OCI-LY7 (cell line): ENCODE data around the gene PITX3. TPM values are rescaled to one million over a fixed set of nuclear protein-coding genes. Genes with fewer than 3 reads are reported as not detected.

Experiments used
- BruUV-seq: library from RNA; stranded (reverse); fragments of 400-500 nt; replicated peaks from 2 replicates; lab custom pipeline; 2021; lab: Mats Ljungman, UMichigan
- CTCF ChIA-PET: fragments of 300-600 bp; sonication (Branson Sonifier 250); formaldehyde crosslinking; loops from one replicate; lab custom pipeline; 2022; ENCODE audit warnings: antibody characterized with exemption; ENCODE audit not compliant: unreplicated experiment; lab: Charles Lee
- POLR2A ChIA-PET: fragments of 300-600 bp; sonication (Branson Sonifier 250); formaldehyde crosslinking; loops from one replicate; lab custom pipeline; 2022; ENCODE audit warnings: antibody characterized with exemption; lab: Charles Lee
- DNase-seq: peaks from one replicate; pipeline ENCODE4 v3.0.0-alpha.2; 2015; ENCODE audit warnings: low spot score
- H2AFZ ChIP-seq: fragments of 200-600 bp; sonication (generic), shearing (Covaris generic); 2 replicates; pipeline ENCODE4 v1.6.1; 2014; ENCODE audit warnings: mild to moderate bottlenecking, antibody characterized with exemption, low read length, moderate library complexity
- H3K27ac ChIP-seq: fragments of 200-600 bp; sonication (generic); 2 replicates; pipeline ENCODE4 v1.5.1; 2014; ENCODE audit warnings: mixed run types, low read depth, mild to moderate bottlenecking, moderate library complexity, low read length, inconsistent platforms; ENCODE audit not compliant: poor library complexity, severe bottlenecking
- H3K36me3 ChIP-seq: fragments of 200-600 bp; sonication (generic); 2 replicates; pipeline ENCODE4 v1.6.1; 2014; ENCODE audit warnings: mild to moderate bottlenecking, antibody characterized with exemption, low read length, moderate library complexity, mixed read lengths; ENCODE audit not compliant: insufficient read depth
- H3K4me1 ChIP-seq: fragments of 200-600 bp; sonication (generic); 2 replicates; pipeline ENCODE4 v1.5.1; 2014; ENCODE audit warnings: mild to moderate bottlenecking, low read length; ENCODE audit not compliant: insufficient read depth, poor library complexity, severe bottlenecking
- H3K4me2 ChIP-seq: fragments of 200-600 bp; sonication (generic); 2 replicates; pipeline ENCODE4 v1.6.1; 2014; ENCODE audit warnings: mild to moderate bottlenecking, low read length
- H3K4me3 ChIP-seq: fragments of 200-600 bp; sonication (generic); 2 replicates; pipeline ENCODE4 v1.5.1; 2014; ENCODE audit warnings: mild to moderate bottlenecking, low read depth, low read length; ENCODE audit not compliant: poor library complexity, severe bottlenecking
- H3K79me2 ChIP-seq: fragments of 200-600 bp; sonication (generic); 2 replicates; pipeline ENCODE4 v1.6.1; 2016; ENCODE audit warnings: low read depth, mild to moderate bottlenecking, low read length, moderate library complexity, mixed read lengths; ENCODE audit not compliant: insufficient read depth
- H3K9me2 ChIP-seq: fragments of 200-600 bp; sonication (generic); 2 replicates; pipeline ENCODE4 v1.6.1; 2016; ENCODE audit warnings: mild to moderate bottlenecking, low read length, mixed read lengths; ENCODE audit not compliant: insufficient read depth
- H3K9me3 ChIP-seq: fragments of 200-600 bp; sonication (generic); 2 replicates; pipeline ENCODE4 v1.6.1; 2014; ENCODE audit warnings: mild to moderate bottlenecking, mixed run types, low read length, mixed read lengths
- H4K20me1 ChIP-seq: fragments of 200-600 bp; sonication (generic); 2 replicates; pipeline ENCODE4 v1.6.1; 2014; ENCODE audit warnings: mild to moderate bottlenecking, antibody characterized with exemption, low read length, moderate library complexity, mixed read lengths; ENCODE audit not compliant: insufficient read depth
- EZH2phosphoT487 ChIP-seq: fragments of 200-600 bp; sonication (generic); IDR thresholded peaks from 2 replicates; pipeline ENCODE4 v1.6.1; 2018; ENCODE audit warnings: low read depth, borderline replicate concordance, mild to moderate bottlenecking, mixed run types, antibody characterized with exemption, low read length, moderate library complexity, mixed read lengths
- intact Hi-C: fragments of 100-400 bp; cut with micrococcal nuclease; formaldehyde crosslinking; loops from one replicate; pipeline ENCODE4 v1.10.0; 2022; ENCODE audit not compliant: unreplicated experiment
- total RNA-seq, 2 experiments: library from RNA; depleted of rRNA in 1 of 2; stranded (reverse); fragments of >200 nt in 1 of 2; shearing (Covaris generic) in 1 of 2; gene quantifications; 2 replicates each; pipeline ENCODE4 v1.2.3, GENCODE V29; 2014 to 2022
- TF ChIP-seq, protein P1 (sequence below): fragments of 200-600 bp; sonication (generic); conservative IDR thresholded peaks from 2 replicates; pipeline ENCODE4 v1.5.1; 2014; ENCODE audit warnings: mild to moderate bottlenecking, antibody characterized with exemption, low read length, moderate library complexity, mixed read lengths

PITX3 gene
- total RNA-seq, 2 experiments from 2014 or later, result not detected

DNA sequence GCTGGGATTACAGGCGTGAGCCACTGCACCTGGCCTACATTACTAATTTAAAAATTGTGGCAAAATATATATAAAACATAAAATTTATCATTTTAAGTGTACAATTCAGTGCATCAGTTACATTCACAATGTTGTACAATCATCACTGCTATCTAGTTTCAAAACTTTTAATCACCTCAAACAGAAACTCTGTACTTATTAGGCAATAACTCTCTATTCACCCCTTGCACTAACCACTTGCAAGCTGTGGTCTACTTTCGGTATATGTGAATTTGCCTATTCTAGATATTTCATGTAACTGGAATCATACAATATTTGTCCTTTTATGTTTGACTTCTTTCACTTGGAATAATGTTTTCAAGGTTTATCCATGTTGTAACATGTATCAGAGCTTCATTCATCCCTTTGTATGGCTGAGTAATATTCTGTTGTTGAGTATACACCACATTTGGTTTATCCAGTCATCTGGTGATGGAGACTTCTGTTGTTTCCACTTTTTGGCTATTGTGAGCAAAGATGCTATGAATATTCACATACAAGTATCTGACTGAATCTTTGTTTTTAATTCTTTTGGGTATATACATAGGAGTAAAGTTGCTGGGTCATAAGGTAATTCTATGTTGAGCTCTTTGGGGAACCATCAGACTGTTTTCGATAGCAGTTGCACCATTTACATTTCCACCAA, 29.6 kb downstream of the PITX3 start:
- Histone ChIP-seq H2AFZ (no peak overlapping the region), H3K9me3 (no peaks in the 10 kb centered on the region), H3K4me2 (no peak overlapping the region), H3K4me1 (no peaks in the 10 kb centered on the region), H4K20me1 (no peaks in the 10 kb centered on the region), H3K36me3 (no peaks in the 10 kb centered on the region), H3K79me2 (no peaks in the 10 kb centered on the region), H3K27ac (no peak overlapping the region), H3K9me2 (no peaks in the 10 kb centered on the region), H3K4me3 (no peak overlapping the region)
- ChIA-PET POLR2A (interaction anchor here (0.6 kb wide), 1 partner anchor 375 kb away, joined by 3 read pairs; no protein-coding TSS in a partner anchor), CTCF (no interaction called here)
- TF ChIP-seq, protein P1, sequence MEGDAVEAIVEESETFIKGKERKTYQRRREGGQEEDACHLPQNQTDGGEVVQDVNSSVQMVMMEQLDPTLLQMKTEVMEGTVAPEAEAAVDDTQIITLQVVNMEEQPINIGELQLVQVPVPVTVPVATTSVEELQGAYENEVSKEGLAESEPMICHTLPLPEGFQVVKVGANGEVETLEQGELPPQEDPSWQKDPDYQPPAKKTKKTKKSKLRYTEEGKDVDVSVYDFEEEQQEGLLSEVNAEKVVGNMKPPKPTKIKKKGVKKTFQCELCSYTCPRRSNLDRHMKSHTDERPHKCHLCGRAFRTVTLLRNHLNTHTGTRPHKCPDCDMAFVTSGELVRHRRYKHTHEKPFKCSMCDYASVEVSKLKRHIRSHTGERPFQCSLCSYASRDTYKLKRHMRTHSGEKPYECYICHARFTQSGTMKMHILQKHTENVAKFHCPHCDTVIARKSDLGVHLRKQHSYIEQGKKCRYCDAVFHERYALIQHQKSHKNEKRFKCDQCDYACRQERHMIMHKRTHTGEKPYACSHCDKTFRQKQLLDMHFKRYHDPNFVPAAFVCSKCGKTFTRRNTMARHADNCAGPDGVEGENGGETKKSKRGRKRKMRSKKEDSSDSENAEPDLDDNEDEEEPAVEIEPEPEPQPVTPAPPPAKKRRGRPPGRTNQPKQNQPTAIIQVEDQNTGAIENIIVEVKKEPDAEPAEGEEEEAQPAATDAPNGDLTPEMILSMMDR, result no peak
- TF ChIP-seq EZH2phosphoT487, result no peak
- intact Hi-C loops, result no loop called here
- DNase-seq, result no peak
- no TSS peak for BruUV-seq

DNA sequence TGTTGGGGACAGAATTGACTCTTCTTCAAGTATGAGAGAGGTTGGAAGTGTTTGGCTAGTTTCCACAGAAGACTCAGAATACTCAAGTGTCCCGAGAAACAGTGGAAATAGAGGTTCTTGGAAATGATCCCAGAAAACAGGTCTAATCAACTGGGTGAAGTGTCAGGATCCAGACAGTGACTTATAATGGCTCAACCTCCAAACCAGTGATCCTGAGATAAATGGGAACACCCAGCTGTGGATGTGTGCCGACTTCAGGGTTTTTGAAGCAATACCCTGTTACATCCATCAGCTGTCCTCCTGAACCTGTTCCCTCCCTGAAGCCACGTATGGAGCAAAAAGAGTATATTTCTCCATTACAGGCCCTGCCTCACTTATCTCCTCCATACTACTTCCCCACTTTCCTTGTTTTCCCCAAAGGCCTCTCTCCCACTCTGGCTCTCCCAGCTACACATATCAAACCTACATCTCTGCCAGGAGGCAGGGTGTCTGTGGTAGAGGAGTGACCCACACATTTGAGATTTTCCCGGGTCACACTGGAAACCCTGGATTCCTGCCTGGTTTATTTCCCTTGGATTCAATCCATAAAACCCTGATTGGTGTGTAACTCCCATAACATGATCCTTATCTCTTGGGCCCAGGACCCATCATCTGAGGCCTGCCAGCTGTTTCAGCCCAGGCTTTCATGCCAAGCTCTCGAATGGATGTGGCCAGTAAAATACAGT, 32.8 kb downstream of the PITX3 start:
- BruUV-seq, result no TSS peak
- no peaks in the 10 kb centered on the region for H3K4me1 ChIP-seq

More for the DNA sequence above, 32.8 kb downstream of the PITX3 start:
- Histone ChIP-seq H3K4me2 (no peak overlapping the region), H2AFZ (no peak overlapping the region), H3K79me2 (no peaks in the 10 kb centered on the region), H4K20me1 (no peaks in the 10 kb centered on the region), H3K4me3 (no peak overlapping the region), H3K9me2 (no peaks in the 10 kb centered on the region), H3K36me3 (no peaks in the 10 kb centered on the region), H3K9me3 (no peaks in the 10 kb centered on the region), H3K27ac (no peak overlapping the region)
- no peak for TF ChIP-seq EZH2phosphoT487
- TF ChIP-seq, protein P1, result no peak
- POLR2A ChIA-PET, result interaction anchor here (0.7 to 1.0 kb wide), 2 partner anchors 21 to 40 kb away, joined by 3 read pairs; no protein-coding TSS in a partner anchor
- intact Hi-C loops, result no loop called here
- CTCF ChIA-PET, result no interaction called here
- no peak for DNase-seq
